HCT116 (cell line): ENCODE measurements around the gene CUX1. TPM values are rescaled to one million over a fixed set of nuclear protein-coding genes. Genes with fewer than 3 reads are reported as not detected.

Experiments used
- ATAC-seq: fragments of 200-7000 bp; cut with Tn5 transposase; 2 replicates; pipeline ENCODE4 v1.9.1; 2020; ENCODE audit warnings: mild to moderate bottlenecking, moderate library complexity
- BruUV-seq: library from RNA; stranded (reverse); fragments of 400-500 nt; replicated peaks from 2 replicates; lab custom pipeline; 2021; lab: Mats Ljungman, UMichigan
- CTCF ChIA-PET: fragments of 300-600 bp; sonication (Branson Sonifier 250); formaldehyde crosslinking; loops from one replicate; lab custom pipeline; 2021; ENCODE audit warnings: antibody characterized with exemption; lab: Charles Lee
- POLR2A ChIA-PET: fragments of 300-600, 350-600 bp; sonication (Branson Sonifier 250); formaldehyde crosslinking; loops from one replicate; lab custom pipeline; 2021; ENCODE audit warnings: antibody characterized with exemption; lab: Charles Lee
- RAD21 ChIA-PET, 2 experiments: fragments of 300-600 bp; sonication (Branson Sonifier 250); formaldehyde crosslinking; loops; one replicate each; lab custom pipeline; 2023; ENCODE audit warnings: low total read pairs in 2 of 2; ENCODE audit not compliant: uncharacterized antibody in 2 of 2, unreplicated experiment in 2 of 2, low non-redundant PET in 1 of 2; lab: Charles Lee
- DNase-seq: peaks from one replicate; pipeline ENCODE4 v3.0.0-alpha.2; 2010; ENCODE audit warnings: low read depth, low spot score
- H2AFZ ChIP-seq: fragments of 200-600 bp; shearing (Covaris generic), sonication (generic); 2 replicates; pipeline ENCODE4 v1.6.1; 2017; ENCODE audit warnings: low read depth, mixed run types, mixed read lengths, antibody characterized with exemption, low read length; ENCODE audit not compliant: poor library complexity, severe bottlenecking
- H3K27ac ChIP-seq: 2 replicates; pipeline ENCODE4 v1.5.1; 2012; ENCODE audit warnings: low read depth, low read length
- H3K27me3 ChIP-seq: fragments of 200-600 bp; sonication (generic); 2 replicates; pipeline ENCODE4 v1.6.1; 2016; ENCODE audit warnings: mixed run types, low read length, mixed read lengths; ENCODE audit not compliant: insufficient read depth
- H3K36me3 ChIP-seq, 2 experiments: fragments of 200-500 bp in 1 of 2; fragments of 200-600 bp in 1 of 2; sonication (Bioruptor generic) in 1 of 2; sonication (generic) in 1 of 2; 2 replicates each; pipeline versions ENCODE4 v1.5.1 to v1.6.1; 2014 to 2016; ENCODE audit warnings: low read length in 2 of 2, inconsistent platforms in 1 of 2, mixed read lengths in 1 of 2, mixed run types in 1 of 2; ENCODE audit not compliant: insufficient read depth in 2 of 2, control insufficient read depth in 1 of 2
- H3K4me1 ChIP-seq, 2 experiments: fragments of 200-600 bp in 1 of 2; sonication (generic) in 1 of 2; 2 replicates each; pipeline versions ENCODE4 v1.5.1 to v1.6.1; 2012 to 2017; ENCODE audit warnings: low read length in 2 of 2, inconsistent platforms in 1 of 2, mild to moderate bottlenecking in 1 of 2, mixed read lengths in 1 of 2, mixed run types in 1 of 2, moderate library complexity in 1 of 2; ENCODE audit not compliant: insufficient read depth in 2 of 2, control insufficient read depth in 1 of 2
- H3K4me2 ChIP-seq: fragments of 200-600 bp; sonication (generic); 2 replicates; pipeline ENCODE4 v1.6.1; 2017; ENCODE audit warnings: mixed run types, low read length, mixed read lengths
- H3K4me3 ChIP-seq, 2 experiments: fragments of 200-600 bp in 1 of 2; sonication (generic) in 1 of 2; replicated peaks in 1 of 2; 2 replicates each; pipeline ENCODE4 v1.5.1; 2011 to 2016; ENCODE audit warnings: low read length in 2 of 2, control low read depth in 1 of 2, low read depth in 1 of 2, mild to moderate bottlenecking in 1 of 2, mixed read lengths in 1 of 2, mixed run types in 1 of 2
- H3K79me2 ChIP-seq: fragments of 200-600 bp; sonication (generic); 2 replicates; pipeline ENCODE4 v1.6.1; 2017; ENCODE audit warnings: mild to moderate bottlenecking, mixed run types, low read length, moderate library complexity, mixed read lengths; ENCODE audit not compliant: insufficient read depth
- H3K9ac ChIP-seq: fragments of 200-600 bp; sonication (generic); 2 replicates; pipeline ENCODE4 v1.6.1; 2016; ENCODE audit warnings: low read length, mixed read lengths
- H3K9me2 ChIP-seq: fragments of 200-600 bp; sonication (generic), shearing (Covaris generic); 2 replicates; pipeline ENCODE4 v1.6.1; 2017; ENCODE audit warnings: mixed run types, mild to moderate bottlenecking, moderate library complexity; ENCODE audit not compliant: insufficient read depth
- H3K9me3 ChIP-seq, 2 experiments: fragments of 200-500 bp in 1 of 2; fragments of 200-600 bp in 1 of 2; sonication (Bioruptor generic) in 1 of 2; sonication (generic) in 1 of 2; 2 replicates each; pipeline ENCODE4 v1.6.1; 2014 to 2017; ENCODE audit warnings: low read length in 2 of 2, mixed read lengths in 2 of 2, inconsistent platforms in 1 of 2, low read depth in 1 of 2, mild to moderate bottlenecking in 1 of 2, mixed run types in 1 of 2, moderate library complexity in 1 of 2; ENCODE audit not compliant: control insufficient read depth in 1 of 2, insufficient read depth in 1 of 2
- H4K20me1 ChIP-seq: fragments of 200-600 bp; sonication (generic), shearing (Covaris generic); 2 replicates; pipeline ENCODE4 v1.6.1; 2017; ENCODE audit warnings: mixed run types, mild to moderate bottlenecking, moderate library complexity; ENCODE audit not compliant: insufficient read depth
- ATF3 ChIP-seq: IDR thresholded peaks from 2 replicates; pipeline ENCODE4 v1.6.1; 2012
- EGR1 ChIP-seq: IDR thresholded peaks from 2 replicates; pipeline ENCODE4 v1.6.1; 2012; ENCODE audit warnings: low read depth
- ELF1 ChIP-seq: IDR thresholded peaks from 2 replicates; pipeline ENCODE4 v1.6.1; 2012; ENCODE audit warnings: low read depth, borderline replicate concordance
- EZH2 ChIP-seq: fragments of 200-600 bp; sonication (generic); IDR thresholded peaks from 2 replicates; pipeline ENCODE4 v1.6.1; 2017; ENCODE audit warnings: antibody characterized with exemption, mixed run types
- EZH2phosphoT487 ChIP-seq: fragments of 200-600 bp; IDR thresholded peaks from 2 replicates; pipeline ENCODE4 v1.6.1; 2018; ENCODE audit warnings: antibody characterized with exemption, borderline replicate concordance
- FOSL1 ChIP-seq: IDR thresholded peaks from 2 replicates; pipeline ENCODE4 v1.6.1; 2012; ENCODE audit warnings: low read depth
- JUND ChIP-seq: IDR thresholded peaks from 2 replicates; pipeline ENCODE4 v1.6.1; 2012
- MAX ChIP-seq: IDR thresholded peaks from 2 replicates; pipeline ENCODE4 v1.6.1; 2012
- POLR2A ChIP-seq: IDR thresholded peaks from 2 replicates; pipeline ENCODE4 v1.7.0; 2011; ENCODE audit warnings: borderline replicate concordance; ENCODE audit not compliant: insufficient read depth, insufficient read length; ENCODE audit errors: extremely low read depth
- RAD21 ChIP-seq: IDR thresholded peaks from 2 replicates; pipeline ENCODE4 v1.6.1; 2012; ENCODE audit warnings: low read depth, mild to moderate bottlenecking
- SIN3A ChIP-seq: IDR thresholded peaks from 2 replicates; pipeline ENCODE4 v1.6.1; 2012; ENCODE audit warnings: low read depth
- SP1 ChIP-seq: IDR thresholded peaks from 2 replicates; pipeline ENCODE4 v1.6.1; 2012; ENCODE audit warnings: low read depth
- SRF ChIP-seq: IDR thresholded peaks from 2 replicates; pipeline ENCODE4 v1.6.1; 2012; ENCODE audit warnings: low read depth
- YY1 ChIP-seq: IDR thresholded peaks from 2 replicates; pipeline ENCODE4 v1.6.1; 2011; ENCODE audit warnings: low read length, low read depth, moderate library complexity, mild to moderate bottlenecking; ENCODE audit not compliant: insufficient replicate concordance; ENCODE audit errors: extremely low read depth
- intact Hi-C: fragments of 100-400 bp; cut with micrococcal nuclease; formaldehyde crosslinking; loops from 2 replicates; pipeline ENCODE4 v1.10.0; 2022
- total RNA-seq: library from RNA; stranded (reverse); gene quantifications from one replicate; pipeline ENCODE4 v1.2.1, GENCODE V29; 2021; ENCODE audit not compliant: unreplicated experiment

The CUX1 gene
- total RNA-seq, 1 experiment from 2014 or later, result 68.9 TPM

- Histone ChIP-seq H3K36me3 (peaks cover 0 to 14% of the 10 kb centered on the region in 2 experiments; a peak in 2 of 4 replicates), H3K4me2 (no peak overlapping the region), H4K20me1 (no peaks in the 10 kb centered on the region), H2AFZ (no peak overlapping the region), H3K4me3 (no peak overlapping the region), H3K9me2 (no peaks in the 10 kb centered on the region), H3K9me3 (peaks cover 4 to 11% of the 10 kb centered on the region in 2 experiments; a peak in 2 of 4 replicates), H3K79me2 (peaks cover 2% of the 10 kb centered on the region; the same call in 1 of the 2 replicates), H3K27ac (no peak overlapping the region), H3K4me1 (peaks cover 23 to 35% of the 10 kb centered on the region in 2 experiments), H3K9ac (no peak overlapping the region), H3K27me3 (no peaks in the 10 kb centered on the region)
- ChIA-PET RAD21 (no interaction called here), POLR2A (no interaction called here), CTCF (no interaction called here)
- no peak for TF ChIP-seq JUND
- TF ChIP-seq ATF3, result no peak
- TF ChIP-seq EZH2, result no peak
- TF ChIP-seq RAD21, result no peak
- no peak for TF ChIP-seq MAX
- no peak for TF ChIP-seq FOSL1
- no peak for TF ChIP-seq SP1
- TF ChIP-seq ELF1, result no peak
- no peak for TF ChIP-seq EGR1
- TF ChIP-seq POLR2A, result no peak
- TF ChIP-seq SRF, result no peak
- TF ChIP-seq EZH2phosphoT487, result no peak
- TF ChIP-seq SIN3A, result no peak
- no peak for TF ChIP-seq YY1
- DNase-seq (no peak), ATAC-seq (no peak)
- no TSS peak for BruUV-seq
- intact Hi-C loops, result no loop called here
Measured at GRCh38 chr7:102082693-102083368, 265.4 kb downstream of the CUX1 start.
